ENCODE measurements around the gene NSUN2. TPM values are rescaled to one million over a fixed set of nuclear protein-coding genes. Genes with fewer than 3 reads are reported as not detected.

Gene NSUN2
- total and polyA plus RNA-seq, 2 of the 4 experiments (the other 2 are of a cell fraction), result 51.1 to 61.1 TPM

DNA sequence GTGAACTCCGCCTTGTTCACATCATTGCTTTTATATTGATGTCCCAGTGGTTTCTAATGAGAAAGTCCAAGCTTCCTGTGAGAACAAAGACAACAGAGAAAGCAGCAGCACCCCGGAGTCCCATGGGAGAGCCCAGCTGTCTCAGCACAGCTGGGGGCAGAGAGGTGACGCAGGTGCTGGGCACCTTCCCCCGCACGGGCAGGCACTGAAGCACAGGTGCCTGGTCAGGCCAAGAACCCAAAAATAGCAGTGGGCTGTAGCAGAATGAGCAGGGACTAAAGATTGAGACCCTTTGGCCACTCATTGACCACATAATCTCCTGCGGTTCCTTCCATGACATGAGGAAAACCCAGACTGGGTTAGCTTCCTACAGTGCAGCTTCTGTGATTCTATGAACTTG, 19.2 kb upstream of the NSUN2 start:
- Histone ChIP-seq H3K9me3 (ENCODE audit: control insufficient read depth, insufficient read depth, low read length) (peaks cover 3% of the 10 kb centered on the region; the same call in 1 of the 2 replicates), H4K8ac (ENCODE audit: low read depth in 2 of 2, low read length in 2 of 2) (no peak overlapping the region), H3K4me2 (ENCODE audit: low read depth, low read length) (no peak overlapping the region), H3K36me3 (ENCODE audit: control insufficient read depth, insufficient read depth, low read length) (peaks cover 10% of the 10 kb centered on the region), H3K4me3 (ENCODE audit: insufficient read depth, low read depth, low read length) (no peak overlapping the region), H2BK15ac (ENCODE audit: low read depth, low read length) (no peak overlapping the region), H3K56ac (ENCODE audit: extremely low read depth, insufficient read depth, low read length) (no peak overlapping the region), H2AK5ac (ENCODE audit: low read depth, low read length) (no peak overlapping the region), H3K27ac (ENCODE audit: insufficient read depth, low read length) (no peak overlapping the region), H3K14ac (replicated peaks; ENCODE audit: low read depth, low read length) (no peak overlapping the region), H3K4ac (ENCODE audit: low read depth, low read length) (no peak overlapping the region), H3K9ac (ENCODE audit: low read depth, low read length) (no peak overlapping the region), H2BK120ac (ENCODE audit: low read depth, low read length) (no peak overlapping the region), H4K20me1 (ENCODE audit: insufficient read depth, low read length) (no peaks in the 10 kb centered on the region; the same call in none of the 2 replicates), H3K18ac (ENCODE audit: low read depth, low read length) (no peak overlapping the region), H4K5ac (ENCODE audit: low read depth, low read length) (no peak overlapping the region), H2BK5ac (ENCODE audit: low read depth, low read length, poor library complexity, severe bottlenecking) (no peak overlapping the region), H3K79me1 (ENCODE audit: low read depth in 1 of 2, low read length in 2 of 2) (peaks cover 14 to 25% of the 10 kb centered on the region in 2 experiments), H2AK9ac (replicated peaks; ENCODE audit: low read depth, low read length, poor library complexity) (no peak overlapping the region), H4K91ac (ENCODE audit: insufficient read depth, low read depth, low read length) (no peak overlapping the region), H3K9me1 (ENCODE audit: insufficient read depth, low read length) (no peaks in the 10 kb centered on the region; the same call in 1 of the 2 replicates), H3K4me1 (ENCODE audit: control insufficient read depth, insufficient read depth, low read length) (peaks cover 5% of the 10 kb centered on the region; the same call in 1 of the 2 replicates), H3K23ac (ENCODE audit: low read depth, low read length) (no peak overlapping the region), H3K27me3 (ENCODE audit: control insufficient read depth, insufficient read depth, low read length) (no peaks in the 10 kb centered on the region), H2AFZ (replicated peaks; ENCODE audit: low read length, poor library complexity) (no peak overlapping the region), H2BK20ac (ENCODE audit: low read depth, low read length) (no peak overlapping the region)
- BruUV-seq (replicated peaks), result no TSS peak
- WGBS, 2 experiments (ENCODE audit: extremely low coverage in 2 of 2, insufficient read length in 1 of 2), result 83% methylated on average over 1 of the region's 6 CpGs; no CpG with 5 or more reads in 1 of the 2 experiments
- in situ Hi-C loops (cut with MboI; ENCODE audit: low sequenced_read_pairs) (no loop called here), intact Hi-C loops (cut with micrococcal nuclease) (no loop called here), dilution Hi-C loops (cut with HindIII; ENCODE audit: low sequenced_read_pairs, unreplicated experiment) (no loop called here)
- no peak for ATAC-seq (ENCODE audit: low read depth)
- ChIA-PET CTCF (no interaction called here), POLR2A (ENCODE audit: unreplicated experiment) (no interaction called here)
- no peak for TF ChIP-seq RFX5 (IDR thresholded peaks at IDR 0.05; ENCODE audit: low read depth, low read length)
- TF ChIP-seq, protein P1, sequence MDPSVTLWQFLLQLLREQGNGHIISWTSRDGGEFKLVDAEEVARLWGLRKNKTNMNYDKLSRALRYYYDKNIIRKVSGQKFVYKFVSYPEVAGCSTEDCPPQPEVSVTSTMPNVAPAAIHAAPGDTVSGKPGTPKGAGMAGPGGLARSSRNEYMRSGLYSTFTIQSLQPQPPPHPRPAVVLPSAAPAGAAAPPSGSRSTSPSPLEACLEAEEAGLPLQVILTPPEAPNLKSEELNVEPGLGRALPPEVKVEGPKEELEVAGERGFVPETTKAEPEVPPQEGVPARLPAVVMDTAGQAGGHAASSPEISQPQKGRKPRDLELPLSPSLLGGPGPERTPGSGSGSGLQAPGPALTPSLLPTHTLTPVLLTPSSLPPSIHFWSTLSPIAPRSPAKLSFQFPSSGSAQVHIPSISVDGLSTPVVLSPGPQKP (IDR thresholded peaks at IDR 0.05; ENCODE audit: borderline replicate concordance, low read depth, low read length), result no peak
- TF ChIP-seq, protein P2, sequence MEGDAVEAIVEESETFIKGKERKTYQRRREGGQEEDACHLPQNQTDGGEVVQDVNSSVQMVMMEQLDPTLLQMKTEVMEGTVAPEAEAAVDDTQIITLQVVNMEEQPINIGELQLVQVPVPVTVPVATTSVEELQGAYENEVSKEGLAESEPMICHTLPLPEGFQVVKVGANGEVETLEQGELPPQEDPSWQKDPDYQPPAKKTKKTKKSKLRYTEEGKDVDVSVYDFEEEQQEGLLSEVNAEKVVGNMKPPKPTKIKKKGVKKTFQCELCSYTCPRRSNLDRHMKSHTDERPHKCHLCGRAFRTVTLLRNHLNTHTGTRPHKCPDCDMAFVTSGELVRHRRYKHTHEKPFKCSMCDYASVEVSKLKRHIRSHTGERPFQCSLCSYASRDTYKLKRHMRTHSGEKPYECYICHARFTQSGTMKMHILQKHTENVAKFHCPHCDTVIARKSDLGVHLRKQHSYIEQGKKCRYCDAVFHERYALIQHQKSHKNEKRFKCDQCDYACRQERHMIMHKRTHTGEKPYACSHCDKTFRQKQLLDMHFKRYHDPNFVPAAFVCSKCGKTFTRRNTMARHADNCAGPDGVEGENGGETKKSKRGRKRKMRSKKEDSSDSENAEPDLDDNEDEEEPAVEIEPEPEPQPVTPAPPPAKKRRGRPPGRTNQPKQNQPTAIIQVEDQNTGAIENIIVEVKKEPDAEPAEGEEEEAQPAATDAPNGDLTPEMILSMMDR (conservative IDR thresholded peaks at IDR 0.05; ENCODE audit: low read depth, low read length), result no peak
- TF ChIP-seq, protein P3, sequence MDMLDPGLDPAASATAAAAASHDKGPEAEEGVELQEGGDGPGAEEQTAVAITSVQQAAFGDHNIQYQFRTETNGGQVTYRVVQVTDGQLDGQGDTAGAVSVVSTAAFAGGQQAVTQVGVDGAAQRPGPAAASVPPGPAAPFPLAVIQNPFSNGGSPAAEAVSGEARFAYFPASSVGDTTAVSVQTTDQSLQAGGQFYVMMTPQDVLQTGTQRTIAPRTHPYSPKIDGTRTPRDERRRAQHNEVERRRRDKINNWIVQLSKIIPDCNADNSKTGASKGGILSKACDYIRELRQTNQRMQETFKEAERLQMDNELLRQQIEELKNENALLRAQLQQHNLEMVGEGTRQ (IDR thresholded peaks at IDR 0.05; ENCODE audit: low read depth, low read length), result no peak
- TF ChIP-seq CEBPB (IDR thresholded peaks at IDR 0.05; ENCODE audit: low read depth, low read length), result no peak
- TF ChIP-seq MAZ (IDR thresholded peaks at IDR 0.05; ENCODE audit: borderline replicate concordance, low read depth, low read length), result no peak
- TF ChIP-seq NFE2L2 (IDR thresholded peaks at IDR 0.05; ENCODE audit: low read depth, low read length), result no peak
- TF ChIP-seq SMC3 (IDR thresholded peaks at IDR 0.05; ENCODE audit: low read depth, low read length), result no peak
- TF ChIP-seq MXI1 (IDR thresholded peaks at IDR 0.05; ENCODE audit: borderline replicate concordance, low read depth, low read length), result no peak
- TF ChIP-seq CHD1 (IDR thresholded peaks at IDR 0.05; ENCODE audit: low read depth, low read length), result no peak
- no peak for TF ChIP-seq BHLHE40 (IDR thresholded peaks at IDR 0.05; ENCODE audit: low read depth, low read length)
- TF ChIP-seq RCOR1 (IDR thresholded peaks at IDR 0.05; ENCODE audit: insufficient replicate concordance, low read length), result no peak
- no peak for TF ChIP-seq FOS (IDR thresholded peaks at IDR 0.05; ENCODE audit: low read depth, low read length)
- no peak for TF ChIP-seq MAFK (IDR thresholded peaks at IDR 0.05; ENCODE audit: low read depth, low read length)
- no peak for TF ChIP-seq RAD21 (IDR thresholded peaks at IDR 0.05; ENCODE audit: low read length)
- TF ChIP-seq POLR2A (IDR thresholded peaks at IDR 0.05; ENCODE audit: low read depth, low read length), result no peak
- no peak for DNase-seq
